VCaP (cell line): ENCODE measurements around the gene ZNF770.

Source experiments
- H3K27ac ChIP-seq: fragments of 450-650 bp; 2 replicates; pipeline ENCODE4 v1.5.1; 2017
- TF ChIP-seq, protein P1 (sequence below): fragments of 450-650 bp; conservative IDR thresholded peaks from 2 replicates; pipeline ENCODE4 v1.5.1; 2017; ENCODE audit warnings: mild to moderate bottlenecking, moderate library complexity

The ZNF770 gene

DNA sequence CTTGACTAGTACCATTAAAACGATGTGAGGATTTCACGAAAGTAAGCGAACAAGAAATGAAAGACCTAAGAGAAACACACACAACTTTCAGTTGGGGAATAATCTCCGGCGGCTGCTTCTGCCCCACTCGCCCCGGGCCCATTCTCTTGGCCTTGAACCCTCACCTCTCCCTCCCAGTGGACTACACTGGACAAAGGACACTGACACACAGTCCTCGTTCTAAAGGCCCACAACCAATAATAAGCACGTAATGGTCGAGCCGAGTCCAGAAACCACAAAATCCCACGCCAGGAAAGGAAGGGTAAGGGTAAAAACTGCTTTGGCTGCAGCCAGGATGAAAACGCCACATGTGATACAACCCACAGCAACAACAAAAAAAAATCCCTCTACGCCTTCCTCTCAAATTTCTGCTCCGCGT is 469 bp downstream of the ZNF770 start:
- peak overlapping the region; percentile 98 for H3K27ac ChIP-seq
- TF ChIP-seq, protein P1, sequence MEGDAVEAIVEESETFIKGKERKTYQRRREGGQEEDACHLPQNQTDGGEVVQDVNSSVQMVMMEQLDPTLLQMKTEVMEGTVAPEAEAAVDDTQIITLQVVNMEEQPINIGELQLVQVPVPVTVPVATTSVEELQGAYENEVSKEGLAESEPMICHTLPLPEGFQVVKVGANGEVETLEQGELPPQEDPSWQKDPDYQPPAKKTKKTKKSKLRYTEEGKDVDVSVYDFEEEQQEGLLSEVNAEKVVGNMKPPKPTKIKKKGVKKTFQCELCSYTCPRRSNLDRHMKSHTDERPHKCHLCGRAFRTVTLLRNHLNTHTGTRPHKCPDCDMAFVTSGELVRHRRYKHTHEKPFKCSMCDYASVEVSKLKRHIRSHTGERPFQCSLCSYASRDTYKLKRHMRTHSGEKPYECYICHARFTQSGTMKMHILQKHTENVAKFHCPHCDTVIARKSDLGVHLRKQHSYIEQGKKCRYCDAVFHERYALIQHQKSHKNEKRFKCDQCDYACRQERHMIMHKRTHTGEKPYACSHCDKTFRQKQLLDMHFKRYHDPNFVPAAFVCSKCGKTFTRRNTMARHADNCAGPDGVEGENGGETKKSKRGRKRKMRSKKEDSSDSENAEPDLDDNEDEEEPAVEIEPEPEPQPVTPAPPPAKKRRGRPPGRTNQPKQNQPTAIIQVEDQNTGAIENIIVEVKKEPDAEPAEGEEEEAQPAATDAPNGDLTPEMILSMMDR: no peak

DNA sequence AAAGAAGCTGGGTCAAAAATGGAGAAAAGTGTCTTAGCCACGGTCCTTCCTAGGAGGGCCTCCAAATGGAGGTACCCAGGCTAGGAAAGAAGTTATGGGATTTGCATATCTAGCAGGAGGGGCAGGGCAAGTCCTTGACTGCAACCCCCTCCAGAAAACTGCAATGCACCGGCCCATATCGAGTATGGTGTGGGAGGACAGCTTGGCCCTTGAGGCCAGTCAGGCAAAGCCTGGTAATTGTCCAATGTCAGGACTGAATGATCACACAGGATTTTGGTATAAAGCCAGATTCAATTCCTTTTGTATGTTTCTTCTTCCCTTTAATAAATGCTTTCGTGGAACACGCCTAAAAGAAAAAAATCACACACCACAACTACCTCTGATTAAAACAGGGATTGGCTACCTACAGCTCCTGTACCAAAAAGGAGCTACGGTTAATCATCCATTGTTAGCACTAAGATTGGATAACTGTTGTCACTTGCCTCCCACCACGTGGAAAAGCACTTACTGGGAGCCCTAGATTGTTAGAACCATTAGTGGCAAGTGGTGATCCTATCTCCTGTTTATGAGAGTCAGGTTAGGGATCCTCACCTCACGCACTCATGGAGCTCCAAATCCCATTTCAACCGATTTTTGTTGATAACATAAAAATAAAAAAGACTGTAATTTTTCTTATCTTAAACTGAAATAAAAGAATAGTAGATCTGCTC is 1.2 kb downstream of the ZNF770 start:
- TF ChIP-seq, protein P1: no peak
- H3K27ac ChIP-seq: peak overlapping the region; percentile 98

DNA sequence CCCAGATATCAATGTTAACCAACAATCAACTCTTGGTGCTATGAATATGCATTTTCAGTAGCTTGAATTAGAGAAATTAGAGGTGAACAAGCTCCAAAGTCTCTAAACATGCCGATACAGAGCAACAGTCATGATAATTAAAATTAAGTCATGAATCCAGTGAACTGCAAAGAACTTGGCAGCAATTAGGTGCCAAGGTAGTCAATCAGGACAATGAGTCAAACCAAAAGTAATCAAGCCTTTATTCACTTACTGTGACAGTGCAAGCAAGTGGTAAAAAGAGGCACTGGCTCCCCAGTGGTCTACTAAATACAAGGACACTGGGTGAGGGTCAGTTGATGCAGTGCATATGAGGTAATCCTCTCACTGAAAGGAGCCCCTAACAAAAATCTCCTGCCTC is 1.8 kb downstream of the ZNF770 start:
- TF ChIP-seq, protein P1: no peak
- H3K27ac ChIP-seq: peak overlapping the region; percentile 98

DNA sequence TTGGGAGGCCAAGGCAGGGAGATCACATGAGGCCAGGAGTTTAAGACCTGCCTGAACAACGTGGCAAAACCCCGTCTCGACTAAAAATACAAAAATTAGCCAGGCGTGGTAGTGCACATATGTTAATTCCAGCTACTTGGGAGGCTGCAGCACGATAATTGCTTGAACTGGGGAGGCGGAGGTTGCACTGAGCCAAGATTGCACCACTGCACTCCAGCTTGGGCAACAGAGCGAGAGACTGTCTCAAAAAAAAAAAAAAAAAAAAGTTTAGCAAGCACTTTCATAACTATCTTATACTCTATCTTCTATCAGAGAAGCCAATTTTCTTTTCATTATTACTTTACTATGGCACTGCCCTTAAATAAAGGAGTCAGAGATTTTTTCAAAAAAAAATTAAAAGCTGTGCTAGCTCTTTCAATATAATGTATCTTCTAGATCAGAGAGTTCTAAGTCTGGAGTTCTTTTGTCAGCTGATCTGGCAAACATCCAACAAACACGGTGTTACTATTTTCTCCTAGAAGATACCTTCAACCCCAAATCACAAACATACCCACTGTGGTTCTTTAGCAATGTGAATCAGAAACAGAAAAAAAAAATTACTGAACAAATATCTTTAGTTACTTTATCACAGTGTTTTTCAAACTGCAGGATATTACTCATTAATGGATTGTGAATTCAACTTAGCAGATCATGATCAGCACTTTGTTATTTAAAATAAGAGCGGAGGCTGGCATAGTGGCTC is 3.0 kb downstream of the ZNF770 start:
- H3K27ac ChIP-seq: peak overlapping the region; percentile 98; the same call in 1 of the 2 replicates
- TF ChIP-seq, protein P1: no peak

DNA sequence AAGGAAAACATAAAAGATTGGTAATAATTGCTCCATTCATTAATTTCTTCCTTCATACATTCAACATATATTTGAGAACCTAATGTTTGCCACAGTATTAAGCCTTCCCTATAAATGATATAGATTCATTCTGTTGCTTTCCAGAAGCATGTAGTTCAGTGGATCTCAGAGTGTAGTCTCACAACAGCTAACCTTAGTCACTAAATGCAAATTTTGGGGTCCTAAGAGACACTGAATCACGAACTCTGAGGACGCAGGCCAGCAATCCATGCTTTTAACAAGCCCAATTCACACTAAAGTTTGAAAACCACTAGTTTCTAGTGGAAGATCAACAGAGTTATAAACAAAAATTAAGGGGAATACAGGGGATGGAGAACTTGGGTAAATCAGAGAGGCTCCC is 11.3 kb downstream of the ZNF770 start:
- H3K27ac ChIP-seq: no peak overlapping the region
- TF ChIP-seq, protein P1: no peak

DNA sequence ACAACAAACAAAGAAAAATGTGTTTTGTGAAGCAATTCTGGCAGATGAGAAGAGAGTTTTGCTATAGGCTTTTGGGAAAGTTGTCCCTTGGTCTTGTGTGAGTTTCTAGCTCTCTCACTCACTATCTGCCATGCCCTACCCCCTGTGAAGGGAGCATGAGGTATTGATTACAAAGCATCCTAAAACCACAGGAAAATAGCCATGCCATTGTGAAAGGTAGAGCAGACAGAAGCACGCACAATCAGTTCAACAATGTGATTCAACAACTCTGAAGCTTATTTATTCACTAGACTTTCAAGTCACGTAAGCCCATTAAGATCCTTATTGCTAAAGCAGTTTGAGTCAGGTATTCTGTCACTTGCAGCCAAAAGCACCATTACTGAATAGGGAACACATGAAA is 12.0 kb downstream of the ZNF770 start:
- TF ChIP-seq, protein P1: no peak

DNA sequence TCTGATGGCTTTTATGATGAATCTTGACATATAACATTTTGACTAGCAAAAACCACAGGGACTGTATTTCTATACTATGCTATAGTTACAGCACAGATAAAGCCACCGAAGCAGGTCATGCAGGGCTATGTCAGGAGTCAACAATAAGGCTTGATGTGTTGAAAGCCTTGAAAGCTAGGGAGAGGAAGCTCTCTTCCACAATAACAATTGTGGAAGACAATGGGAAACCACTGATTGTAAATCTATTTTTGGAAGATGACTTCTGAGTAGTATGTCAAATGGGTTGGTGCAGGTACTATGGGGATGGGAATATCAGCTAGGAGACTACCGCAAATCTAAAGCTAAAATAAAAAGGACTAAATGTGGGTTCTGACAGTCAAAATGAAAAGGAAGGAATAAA is 14.6 kb downstream of the ZNF770 start:
- no peak overlapping the region for H3K27ac ChIP-seq
- TF ChIP-seq, protein P1: no peak

More for the DNA sequence above, 12.0 kb downstream of the ZNF770 start:
- no peak overlapping the region for H3K27ac ChIP-seq

DNA sequence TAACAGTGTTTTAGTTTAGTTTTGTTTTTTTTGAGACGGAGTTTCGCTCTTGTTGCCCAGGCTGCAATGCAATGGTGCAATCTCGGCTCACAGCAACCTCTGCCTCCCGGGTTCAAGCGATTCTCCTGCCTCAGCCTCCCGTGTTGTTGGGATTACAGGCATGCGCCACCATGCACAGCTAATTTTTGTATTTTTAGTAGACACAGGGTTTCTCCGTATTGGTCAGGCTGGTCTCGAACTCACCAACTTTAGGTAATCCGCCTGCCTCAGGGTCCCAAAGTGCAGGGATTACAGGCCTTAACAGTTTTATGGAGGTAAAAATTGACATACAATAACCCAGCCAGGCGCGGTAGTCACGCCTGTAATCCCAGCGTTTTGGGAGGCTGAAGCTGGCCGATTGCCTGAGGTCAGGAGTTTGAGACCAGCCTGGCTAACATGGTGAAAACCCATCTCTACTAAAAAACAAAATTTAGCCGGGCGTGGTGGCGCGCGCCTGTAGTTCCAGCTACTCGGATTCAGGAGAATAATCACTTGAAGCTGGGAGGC is 17.9 kb downstream of the ZNF770 start:
- H3K27ac ChIP-seq: peak overlapping the region; percentile 92
